OCI-LY3 (cell line): ENCODE data around the gene RRH.

Source experiments
- H2AFZ ChIP-seq: fragments of 200-600, 300-600 bp; shearing (Covaris generic); 2 replicates; pipeline ENCODE4 v1.6.0; 2014; ENCODE audit warnings: antibody characterized with exemption, low read depth, low read length
- H3K27ac ChIP-seq: fragments of 200-600, 300-600 bp; sonication (generic); 2 replicates; pipeline ENCODE4 v1.5.1; 2014; ENCODE audit warnings: mild to moderate bottlenecking, low read length, moderate library complexity, mixed read lengths
- H3K27me3 ChIP-seq: fragments of 200-600, 300-600 bp; sonication (generic); 2 replicates; pipeline ENCODE4 v1.6.1; 2014; ENCODE audit warnings: low read depth, low read length, mixed read lengths
- H3K36me3 ChIP-seq: fragments of 200-600, 300-600 bp; sonication (generic); replicated peaks from 2 replicates; pipeline ENCODE3; 2014; ENCODE audit warnings: low read depth, low read length, mixed read lengths
- H3K4me1 ChIP-seq: fragments of 300-600, 200-600 bp; sonication (generic); 2 replicates; pipeline ENCODE4 v1.6.1; 2014; ENCODE audit warnings: low read length, mixed read lengths
- H3K4me2 ChIP-seq: fragments of 200-600, 300-600 bp; sonication (generic); 2 replicates; pipeline ENCODE4 v1.6.1; 2014; ENCODE audit warnings: low read length, mixed read lengths
- H3K4me3 ChIP-seq: fragments of 300-600, 200-600 bp; sonication (generic); 2 replicates; pipeline ENCODE4 v1.5.1; 2014; ENCODE audit warnings: antibody characterized with exemption, mild to moderate bottlenecking, low read length, moderate library complexity
- H3K79me2 ChIP-seq: fragments of 300-600, 200-600 bp; shearing (Covaris generic); 2 replicates; pipeline ENCODE4 v1.6.1; 2014; ENCODE audit warnings: mild to moderate bottlenecking, low read length, mixed read lengths
- H3K9ac ChIP-seq: fragments of 300-600, 200-600 bp; shearing (Covaris generic); 2 replicates; pipeline ENCODE4 v1.6.0; 2014; ENCODE audit warnings: mild to moderate bottlenecking, low read length, moderate library complexity
- H3K9me3 ChIP-seq: fragments of 200-600, 300-600 bp; shearing (Covaris generic); 2 replicates; pipeline ENCODE4 v1.6.1; 2014; ENCODE audit warnings: low read length, mixed read lengths; ENCODE audit not compliant: insufficient read depth
- H4K20me1 ChIP-seq: fragments of 200-600, 300-600 bp; sonication (generic); 2 replicates; pipeline ENCODE4 v1.6.1; 2016; ENCODE audit warnings: low read length, mixed read lengths; ENCODE audit not compliant: insufficient read depth
- CTCF ChIP-seq: fragments of 200-600, 300-600 bp; sonication (generic); IDR thresholded peaks from 2 replicates; pipeline ENCODE4 v1.5.1; 2014; ENCODE audit warnings: antibody characterized with exemption, low read length, low read depth
- EZH2phosphoT487 ChIP-seq: fragments of 200-600 bp; shearing (Covaris generic); IDR thresholded peaks from 2 replicates; pipeline ENCODE4 v1.6.1; 2018; ENCODE audit warnings: antibody characterized with exemption, mixed run types, low read depth

RRH gene

GRCh38 chr4:109815151-109816081 lies 12.4 kb upstream of the RRH start, which contains the start of gene GAR1:
Gene GAR1 (plus strand): TSS chr4:109815762. CDS start chr4:109816165, 403 bp downstream.
- Histone ChIP-seq H4K20me1 (no peaks in the 10 kb centered on the region), H3K27ac (peak within 1 kb of the TSS; percentile 70), H3K79me2 (peaks cover 49% of the 10 kb centered on the region), H3K9ac (peak within 1 kb of the TSS; percentile 95), H3K4me2 (peak within 1 kb of the TSS; percentile 91), H3K4me3 (peak within 1 kb of the TSS; percentile 97), H3K9me3 (no peaks in the 10 kb centered on the region), H3K36me3 (peaks cover 18% of the 10 kb centered on the region), H3K4me1 (peaks cover 28% of the 10 kb centered on the region), H3K27me3 (no peaks in the 10 kb centered on the region), H2AFZ (peak within 1 kb of the TSS; percentile 85)
- TF ChIP-seq EZH2phosphoT487 (no peak), CTCF (no peak)

GRCh38 chr4:109816082-109816442 lies 11.7 kb upstream of the RRH start:
- Histone ChIP-seq H3K4me3 (peak overlapping the region; percentile 97), H3K27ac (peak overlapping the region; percentile 70), H3K36me3 (peaks cover 24% of the 10 kb centered on the region), H3K4me2 (peak overlapping the region; percentile 91), H2AFZ (peak overlapping the region; percentile 83), H3K4me1 (peaks cover 35% of the 10 kb centered on the region), H3K9ac (peak overlapping the region; percentile 95), H3K79me2 (peaks cover 56% of the 10 kb centered on the region), H4K20me1 (no peaks in the 10 kb centered on the region), H3K9me3 (no peaks in the 10 kb centered on the region), H3K27me3 (no peaks in the 10 kb centered on the region)
- TF ChIP-seq CTCF (no peak), EZH2phosphoT487 (no peak)

GRCh38 chr4:109816894-109817293 lies 10.9 kb upstream of the RRH start:
- H3K27me3 ChIP-seq, result no peaks in the 10 kb centered on the region
- peaks cover 41% of the 10 kb centered on the region for H3K4me1 ChIP-seq
- no peak overlapping the region for H3K27ac ChIP-seq
- H3K9me3 ChIP-seq, result no peaks in the 10 kb centered on the region
- H3K4me2 ChIP-seq, result peak overlapping the region; percentile 91
- no peak overlapping the region for H2AFZ ChIP-seq
- H4K20me1 ChIP-seq, result no peaks in the 10 kb centered on the region
- peak overlapping the region; percentile 97 for H3K4me3 ChIP-seq
- H3K9ac ChIP-seq, result peak overlapping the region; percentile 95
- H3K36me3 ChIP-seq, result peaks cover 27% of the 10 kb centered on the region
- H3K79me2 ChIP-seq, result peaks cover 57% of the 10 kb centered on the region
- TF ChIP-seq EZH2phosphoT487 (no peak), CTCF (no peak)

- no peak overlapping the region for H3K4me3 ChIP-seq
- no peaks in the 10 kb centered on the region for H4K20me1 ChIP-seq
- no peak overlapping the region for H2AFZ ChIP-seq
- no peaks in the 10 kb centered on the region for H3K9me3 ChIP-seq
- peaks cover 41% of the 10 kb centered on the region for H3K4me1 ChIP-seq
- H3K27me3 ChIP-seq, result no peaks in the 10 kb centered on the region
- TF ChIP-seq EZH2phosphoT487 (no peak), CTCF (no peak)
- H3K36me3 ChIP-seq, result peaks cover 34% of the 10 kb centered on the region
- H3K4me2 ChIP-seq, result no peak overlapping the region
- peaks cover 57% of the 10 kb centered on the region for H3K79me2 ChIP-seq
- no peak overlapping the region for H3K27ac ChIP-seq
- no peak overlapping the region for H3K9ac ChIP-seq
Measured at GRCh38 chr4:109818268-109818667, 9.5 kb upstream of the RRH start.
